Muscle of arm (tissue), 12 donors: Measurements from ENCODE around the gene ROR1. TPM values are rescaled to one million over a fixed set of nuclear protein-coding genes. Genes with fewer than 3 reads are reported as not detected.

ENCODE experiments used
- DNase-seq: peaks from one replicate; pipeline ENCODE4 v3.0.0-alpha.2; 2013
- polyA plus RNA-seq, 12 donors: library from polyadenylated mRNA; unstranded; fragments of 120-200 nt; gene quantifications; one replicate each; pipeline ENCODE4 v1.2.1, GENCODE V29; 2013; ENCODE audit not compliant: insufficient read length in 12 of 12

The ROR1 gene
- polyA plus RNA-seq, 12 donors, result 9.0 to 21.4 (median 11.9) TPM; not detected in 1

- DNase-seq, result no peak
These were observed 155.3 kb downstream of the ROR1 start for GRCh38 chr1:63929106-63929478.

- DNase-seq, result no peak
These were observed 157.7 kb downstream of the ROR1 start for GRCh38 chr1:63931468-63931867.

GRCh38 chr1:63934697-63935096, 160.9 kb downstream of the ROR1 start:
- no peak for DNase-seq

- DNase-seq, result no peak
These were observed 161.3 kb downstream of the ROR1 start for GRCh38 chr1:63935143-63935542.

GRCh38 chr1:63935553-63935952, 161.7 kb downstream of the ROR1 start:
- DNase-seq, result no peak

- DNase-seq, result no peak
These were observed 162.5 kb downstream of the ROR1 start for GRCh38 chr1:63936276-63936675.

GRCh38 chr1:63936801-63937200, 163.0 kb downstream of the ROR1 start:
- DNase-seq, result no peak

- DNase-seq, result no peak
These were observed 163.7 kb downstream of the ROR1 start for GRCh38 chr1:63937461-63938022.

GRCh38 chr1:63940440-63940839, 166.6 kb downstream of the ROR1 start:
- no peak for DNase-seq

GRCh38 chr1:63943393-63943792, 169.6 kb downstream of the ROR1 start:
- DNase-seq, result no peak

- DNase-seq, result no peak
These were observed 172.1 kb downstream of the ROR1 start for GRCh38 chr1:63945943-63946342.

GRCh38 chr1:63946866-63947491, 173.2 kb downstream of the ROR1 start:
- DNase-seq, result peak; percentile 47

GRCh38 chr1:63947904-63948303, 174.1 kb downstream of the ROR1 start:
- DNase-seq, result no peak

GRCh38 chr1:63950023-63950422, 176.2 kb downstream of the ROR1 start:
- no peak for DNase-seq

- DNase-seq, result no peak
These were observed 177.5 kb downstream of the ROR1 start for GRCh38 chr1:63951059-63951946.

- no peak for DNase-seq
These were observed 180.4 kb downstream of the ROR1 start for GRCh38 chr1:63954187-63954586.

- DNase-seq, result no peak
These were observed 181.7 kb downstream of the ROR1 start for GRCh38 chr1:63955370-63956145.

- DNase-seq, result no peak
These were observed 184.7 kb downstream of the ROR1 start for GRCh38 chr1:63958556-63958955.

- DNase-seq, result no peak
These were observed 186.5 kb downstream of the ROR1 start for GRCh38 chr1:63960326-63960725.

- no peak for DNase-seq
These were observed 192.2 kb downstream of the ROR1 start for GRCh38 chr1:63966016-63966415.

GRCh38 chr1:63967901-63968300, 194.1 kb downstream of the ROR1 start:
- DNase-seq, result no peak
